SK-N-SH treated with all-trans-retinoic acid at 6 μM for 48 hours (cell line): ENCODE data around the gene ZCCHC3.

Experiments
- ATAC-seq: fragments of 200-7000 bp; cut with Tn5 transposase; 3 replicates; pipeline ENCODE4 v1.9.1; 2020; ENCODE audit warnings: mild to moderate bottlenecking, moderate library complexity
- ARNTL ChIP-seq: fragments of 450-650 bp; formaldehyde crosslinking; IDR thresholded peaks from 2 replicates; pipeline ENCODE4 v1.5.0; 2020; ENCODE audit warnings: low read depth, mild to moderate bottlenecking, moderate library complexity, borderline replicate concordance
- BACH2 ChIP-seq: fragments of 250-450 bp; sonication (Bioruptor Pico); IDR thresholded peaks from 2 replicates; pipeline ENCODE4 v1.9.0; 2021; ENCODE audit warnings: mild to moderate bottlenecking, borderline replicate concordance
- CSDC2 ChIP-seq: fragments of 250-450 bp; sonication (Bioruptor Pico); IDR thresholded peaks from 2 replicates; pipeline ENCODE4 v1.5.0; 2020; ENCODE audit warnings: mild to moderate bottlenecking, moderate library complexity
- GLIS3 ChIP-seq: fragments of 250-450 bp; sonication (Bioruptor Pico); IDR thresholded peaks from 2 replicates; pipeline ENCODE4 v1.5.0; 2020; ENCODE audit warnings: mild to moderate bottlenecking, moderate library complexity
- ISL1 ChIP-seq: fragments of 250-450 bp; sonication (Bioruptor Pico); IDR thresholded peaks from 2 replicates; pipeline ENCODE4 v2.1.2; 2022; ENCODE audit warnings: mild to moderate bottlenecking, moderate library complexity
- OSR1 ChIP-seq: fragments of 250-450 bp; sonication (Bioruptor Pico); IDR thresholded peaks from 2 replicates; pipeline ENCODE4 v1.8.0; 2022; ENCODE audit warnings: moderate library complexity, mild to moderate bottlenecking, inconsistent platforms
- RARB ChIP-seq: fragments of 250-450 bp; sonication (Bioruptor Pico); IDR thresholded peaks from 2 replicates; pipeline ENCODE4 v1.8.0; 2021; ENCODE audit warnings: mild to moderate bottlenecking, moderate library complexity
- SNAI2 ChIP-seq: fragments of 250-450 bp; sonication (Bioruptor Pico); IDR thresholded peaks from 2 replicates; pipeline ENCODE4 v1.5.0; 2020; ENCODE audit warnings: mild to moderate bottlenecking, moderate library complexity
- TCF4 ChIP-seq: fragments of 250-450 bp; sonication (Bioruptor Pico); IDR thresholded peaks from 2 replicates; pipeline ENCODE4 v1.8.0; 2021; ENCODE audit warnings: mild to moderate bottlenecking, moderate library complexity, borderline replicate concordance
- TOX ChIP-seq: fragments of 250-450 bp; sonication (Bioruptor Pico); IDR thresholded peaks from 2 replicates; pipeline ENCODE4 v1.8.0; 2021; ENCODE audit warnings: mild to moderate bottlenecking, moderate library complexity, borderline replicate concordance
- ZFP3 ChIP-seq: fragments of 250-450 bp; sonication (Bioruptor Pico); IDR thresholded peaks from 2 replicates; pipeline ENCODE4 v1.5.0; 2020; ENCODE audit warnings: mild to moderate bottlenecking, moderate library complexity
- ZFP30 ChIP-seq: fragments of 450-650 bp; formaldehyde crosslinking; IDR thresholded peaks from 2 replicates; pipeline ENCODE4 v1.5.0; 2022; ENCODE audit warnings: mild to moderate bottlenecking, moderate library complexity
- ZNF565 ChIP-seq: fragments of 450-650 bp; formaldehyde crosslinking; conservative IDR thresholded peaks from 2 replicates; pipeline ENCODE4 v1.5.0; 2020; ENCODE audit warnings: low read depth, mild to moderate bottlenecking, moderate library complexity
- ZNF8 ChIP-seq: fragments of 450-650 bp; formaldehyde crosslinking; IDR thresholded peaks from 2 replicates; pipeline ENCODE4 v1.5.0; 2020; ENCODE audit warnings: mild to moderate bottlenecking, moderate library complexity
- TF ChIP-seq, protein P1 (sequence below): fragments of 250-450 bp; sonication (Bioruptor Pico); IDR thresholded peaks from 2 replicates; pipeline ENCODE4 v1.5.0; 2020; ENCODE audit warnings: mild to moderate bottlenecking, moderate library complexity
- TF ChIP-seq, protein P2 (sequence below): fragments of 250-450 bp; sonication (Bioruptor Pico); IDR thresholded peaks from 2 replicates; pipeline ENCODE4 v1.8.0; 2021; ENCODE audit warnings: low read depth, mild to moderate bottlenecking, moderate library complexity, borderline replicate concordance
- TF ChIP-seq, protein P3 (sequence below): fragments of 250-450 bp; sonication (Bioruptor Pico); IDR thresholded peaks from 2 replicates; pipeline ENCODE4 v1.8.0; 2020; ENCODE audit warnings: mild to moderate bottlenecking, moderate library complexity, borderline replicate concordance
- TF ChIP-seq, protein P4 (sequence below): fragments of 250-450 bp; sonication (Bioruptor Pico); IDR thresholded peaks from 2 replicates; pipeline ENCODE4 v1.5.1; 2021; ENCODE audit warnings: mild to moderate bottlenecking, moderate library complexity
- TF ChIP-seq, protein P5 (sequence below): fragments of 250-450 bp; sonication (Bioruptor Pico); IDR thresholded peaks from 2 replicates; pipeline ENCODE4 v1.5.1; 2020; ENCODE audit warnings: low read depth, mild to moderate bottlenecking, moderate library complexity

ZCCHC3 gene

DNA sequence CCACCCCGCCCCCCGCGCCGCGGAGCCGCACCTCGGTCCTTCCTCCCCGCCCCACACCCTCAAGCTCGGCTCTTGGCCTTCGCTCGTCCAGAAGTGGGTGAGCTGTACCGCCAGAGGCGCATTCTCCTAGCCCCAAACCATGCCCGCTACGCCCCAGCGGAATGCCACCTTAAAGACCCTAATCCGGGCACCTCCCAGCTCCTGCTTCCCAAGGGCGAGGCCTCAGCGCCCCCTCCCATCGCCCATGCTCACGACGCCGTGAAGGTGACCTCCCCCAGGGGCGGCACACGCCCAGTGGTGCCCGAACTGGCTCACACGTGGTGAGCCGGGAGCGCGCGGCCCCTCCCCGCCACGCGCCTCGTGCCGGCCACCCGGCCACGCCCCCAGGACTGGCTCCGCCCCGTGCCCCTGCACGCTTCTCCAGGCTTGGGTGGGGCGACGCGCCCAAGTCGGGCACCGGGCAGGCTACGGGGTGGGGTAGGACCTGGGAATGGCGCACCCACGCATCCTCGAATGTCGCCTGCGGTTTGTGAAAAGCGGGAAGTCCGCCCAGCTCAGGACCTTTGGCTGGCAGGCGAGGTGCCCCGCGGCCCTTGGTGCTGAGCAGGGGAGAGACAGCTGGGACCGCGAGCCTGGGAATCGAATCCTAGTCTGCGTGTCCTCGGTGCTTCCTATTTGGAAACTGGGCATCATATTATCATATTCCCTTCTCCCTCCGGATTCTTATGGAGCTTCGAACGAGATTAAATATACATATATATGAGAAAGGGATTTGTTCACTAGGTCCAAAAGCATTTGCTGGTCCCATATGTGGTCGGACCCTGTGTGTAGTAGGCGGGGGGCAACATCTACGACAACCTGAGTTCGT, 27.0 kb downstream of the ZCCHC3 start:
- TF ChIP-seq TOX (no peak), SNAI2 (no peak), BACH2 (no peak), ZFP3 (no peak), ZNF8 (no peak), ZNF565 (CRISPR knock-in tag) (no peak), ISL1 (no peak), ZFP30 (CRISPR knock-in tag) (no peak), GLIS3 (CRISPR knock-in tag) (no peak), ARNTL (CRISPR knock-in tag) (peak; percentile 66; the same call in 1 of the 2 replicates)
- TF ChIP-seq, protein P1, sequence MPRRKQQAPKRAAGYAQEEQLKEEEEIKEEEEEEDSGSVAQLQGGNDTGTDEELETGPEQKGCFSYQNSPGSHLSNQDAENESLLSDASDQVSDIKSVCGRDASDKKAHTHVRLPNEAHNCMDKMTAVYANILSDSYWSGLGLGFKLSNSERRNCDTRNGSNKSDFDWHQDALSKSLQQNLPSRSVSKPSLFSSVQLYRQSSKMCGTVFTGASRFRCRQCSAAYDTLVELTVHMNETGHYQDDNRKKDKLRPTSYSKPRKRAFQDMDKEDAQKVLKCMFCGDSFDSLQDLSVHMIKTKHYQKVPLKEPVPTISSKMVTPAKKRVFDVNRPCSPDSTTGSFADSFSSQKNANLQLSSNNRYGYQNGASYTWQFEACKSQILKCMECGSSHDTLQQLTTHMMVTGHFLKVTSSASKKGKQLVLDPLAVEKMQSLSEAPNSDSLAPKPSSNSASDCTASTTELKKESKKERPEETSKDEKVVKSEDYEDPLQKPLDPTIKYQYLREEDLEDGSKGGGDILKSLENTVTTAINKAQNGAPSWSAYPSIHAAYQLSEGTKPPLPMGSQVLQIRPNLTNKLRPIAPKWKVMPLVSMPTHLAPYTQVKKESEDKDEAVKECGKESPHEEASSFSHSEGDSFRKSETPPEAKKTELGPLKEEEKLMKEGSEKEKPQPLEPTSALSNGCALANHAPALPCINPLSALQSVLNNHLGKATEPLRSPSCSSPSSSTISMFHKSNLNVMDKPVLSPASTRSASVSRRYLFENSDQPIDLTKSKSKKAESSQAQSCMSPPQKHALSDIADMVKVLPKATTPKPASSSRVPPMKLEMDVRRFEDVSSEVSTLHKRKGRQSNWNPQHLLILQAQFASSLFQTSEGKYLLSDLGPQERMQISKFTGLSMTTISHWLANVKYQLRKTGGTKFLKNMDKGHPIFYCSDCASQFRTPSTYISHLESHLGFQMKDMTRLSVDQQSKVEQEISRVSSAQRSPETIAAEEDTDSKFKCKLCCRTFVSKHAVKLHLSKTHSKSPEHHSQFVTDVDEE (CRISPR knock-in tag), result 0 out of 2 replicates have a peak, but pooled peaks have one; percentile 6
- TF ChIP-seq, protein P2, sequence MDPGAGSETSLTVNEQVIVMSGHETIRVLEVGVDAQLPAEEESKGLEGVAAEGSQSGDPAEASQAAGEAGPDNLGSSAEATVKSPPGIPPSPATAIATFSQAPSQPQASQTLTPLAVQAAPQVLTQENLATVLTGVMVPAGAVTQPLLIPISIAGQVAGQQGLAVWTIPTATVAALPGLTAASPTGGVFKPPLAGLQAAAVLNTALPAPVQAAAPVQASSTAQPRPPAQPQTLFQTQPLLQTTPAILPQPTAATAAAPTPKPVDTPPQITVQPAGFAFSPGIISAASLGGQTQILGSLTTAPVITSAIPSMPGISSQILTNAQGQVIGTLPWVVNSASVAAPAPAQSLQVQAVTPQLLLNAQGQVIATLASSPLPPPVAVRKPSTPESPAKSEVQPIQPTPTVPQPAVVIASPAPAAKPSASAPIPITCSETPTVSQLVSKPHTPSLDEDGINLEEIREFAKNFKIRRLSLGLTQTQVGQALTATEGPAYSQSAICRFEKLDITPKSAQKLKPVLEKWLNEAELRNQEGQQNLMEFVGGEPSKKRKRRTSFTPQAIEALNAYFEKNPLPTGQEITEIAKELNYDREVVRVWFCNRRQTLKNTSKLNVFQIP, result no peak
- TF ChIP-seq, protein P3, sequence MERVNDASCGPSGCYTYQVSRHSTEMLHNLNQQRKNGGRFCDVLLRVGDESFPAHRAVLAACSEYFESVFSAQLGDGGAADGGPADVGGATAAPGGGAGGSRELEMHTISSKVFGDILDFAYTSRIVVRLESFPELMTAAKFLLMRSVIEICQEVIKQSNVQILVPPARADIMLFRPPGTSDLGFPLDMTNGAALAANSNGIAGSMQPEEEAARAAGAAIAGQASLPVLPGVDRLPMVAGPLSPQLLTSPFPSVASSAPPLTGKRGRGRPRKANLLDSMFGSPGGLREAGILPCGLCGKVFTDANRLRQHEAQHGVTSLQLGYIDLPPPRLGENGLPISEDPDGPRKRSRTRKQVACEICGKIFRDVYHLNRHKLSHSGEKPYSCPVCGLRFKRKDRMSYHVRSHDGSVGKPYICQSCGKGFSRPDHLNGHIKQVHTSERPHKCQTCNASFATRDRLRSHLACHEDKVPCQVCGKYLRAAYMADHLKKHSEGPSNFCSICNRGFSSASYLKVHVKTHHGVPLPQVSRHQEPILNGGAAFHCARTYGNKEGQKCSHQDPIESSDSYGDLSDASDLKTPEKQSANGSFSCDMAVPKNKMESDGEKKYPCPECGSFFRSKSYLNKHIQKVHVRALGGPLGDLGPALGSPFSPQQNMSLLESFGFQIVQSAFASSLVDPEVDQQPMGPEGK (CRISPR knock-in tag), result no peak
- ATAC-seq, result peak; percentile 75

DNA sequence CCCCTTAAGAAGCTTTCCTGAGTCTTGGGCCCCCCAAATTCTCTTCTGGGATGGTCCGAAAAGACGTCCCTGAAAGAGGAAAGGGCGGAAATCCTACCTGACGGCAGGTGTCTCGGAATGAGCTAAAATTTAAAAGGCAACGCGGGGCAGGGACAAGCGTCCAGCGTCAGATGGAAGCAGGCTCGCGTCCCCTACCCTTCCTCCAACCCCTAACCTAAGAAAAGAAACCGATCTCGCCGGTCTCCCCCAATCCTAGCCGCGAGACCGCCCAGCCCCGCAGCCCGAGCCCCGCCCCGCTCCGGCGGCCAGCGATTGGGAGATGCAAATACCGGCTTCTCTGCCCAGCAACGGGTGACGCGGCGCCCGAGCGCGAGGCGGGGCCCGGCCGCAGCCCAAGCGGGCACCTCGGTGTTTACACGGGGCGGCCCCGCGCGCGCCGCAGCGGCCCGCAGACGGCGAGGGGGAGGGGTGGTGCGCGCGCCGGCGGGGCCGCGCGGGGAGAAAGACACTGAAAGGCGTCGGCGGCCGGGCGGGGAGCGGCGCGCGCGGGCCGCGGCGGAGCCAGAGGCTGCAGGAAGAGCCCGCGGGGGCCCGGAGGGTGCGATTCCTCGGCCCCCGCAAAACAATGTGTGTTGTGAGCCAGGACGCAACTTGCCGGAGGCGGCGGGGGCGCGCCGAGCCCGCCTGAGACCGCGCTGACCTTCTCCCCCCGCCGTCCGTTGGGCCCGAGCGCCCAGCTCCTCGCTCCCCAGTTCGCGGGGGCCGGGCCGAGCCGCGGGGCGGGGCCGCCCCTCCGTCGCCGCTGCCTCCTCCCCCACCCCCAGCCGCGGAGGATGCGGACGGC, 27.9 kb downstream of the ZCCHC3 start, which contains the start of gene SOX12:
Gene SOX12 (plus strand): TSS at position 508 of the 844 bp plus-strand sequence. CDS start 373 bp downstream, outside the sequence.
- peak; percentile 72 for ATAC-seq
- peak; percentile 11; the same call in 1 of the 2 replicates for TF ChIP-seq ZFP30 (CRISPR knock-in tag)
- TF ChIP-seq, protein P4, sequence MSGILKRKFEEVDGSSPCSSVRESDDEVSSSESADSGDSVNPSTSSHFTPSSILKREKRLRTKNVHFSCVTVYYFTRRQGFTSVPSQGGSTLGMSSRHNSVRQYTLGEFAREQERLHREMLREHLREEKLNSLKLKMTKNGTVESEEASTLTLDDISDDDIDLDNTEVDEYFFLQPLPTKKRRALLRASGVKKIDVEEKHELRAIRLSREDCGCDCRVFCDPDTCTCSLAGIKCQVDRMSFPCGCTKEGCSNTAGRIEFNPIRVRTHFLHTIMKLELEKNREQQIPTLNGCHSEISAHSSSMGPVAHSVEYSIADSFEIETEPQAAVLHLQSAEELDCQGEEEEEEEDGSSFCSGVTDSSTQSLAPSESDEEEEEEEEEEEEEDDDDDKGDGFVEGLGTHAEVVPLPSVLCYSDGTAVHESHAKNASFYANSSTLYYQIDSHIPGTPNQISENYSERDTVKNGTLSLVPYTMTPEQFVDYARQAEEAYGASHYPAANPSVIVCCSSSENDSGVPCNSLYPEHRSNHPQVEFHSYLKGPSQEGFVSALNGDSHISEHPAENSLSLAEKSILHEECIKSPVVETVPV (CRISPR knock-in tag), result no peak
- no peak for TF ChIP-seq ARNTL (CRISPR knock-in tag)
- TF ChIP-seq GLIS3 (CRISPR knock-in tag), result no peak
- TF ChIP-seq, protein P1 (CRISPR knock-in tag), result peak; percentile 56; the same call in 1 of the 2 replicates
- no peak for TF ChIP-seq TOX
- TF ChIP-seq TCF4 (CRISPR knock-in tag), result no peak
- TF ChIP-seq SNAI2, result 0 out of 2 replicates have a peak, but pooled peaks have one; percentile 73
- TF ChIP-seq CSDC2, result peak; percentile 67; the same call in 1 of the 2 replicates
- no peak for TF ChIP-seq ZFP3
- no peak for TF ChIP-seq RARB (CRISPR knock-in tag)
- TF ChIP-seq, protein P5, sequence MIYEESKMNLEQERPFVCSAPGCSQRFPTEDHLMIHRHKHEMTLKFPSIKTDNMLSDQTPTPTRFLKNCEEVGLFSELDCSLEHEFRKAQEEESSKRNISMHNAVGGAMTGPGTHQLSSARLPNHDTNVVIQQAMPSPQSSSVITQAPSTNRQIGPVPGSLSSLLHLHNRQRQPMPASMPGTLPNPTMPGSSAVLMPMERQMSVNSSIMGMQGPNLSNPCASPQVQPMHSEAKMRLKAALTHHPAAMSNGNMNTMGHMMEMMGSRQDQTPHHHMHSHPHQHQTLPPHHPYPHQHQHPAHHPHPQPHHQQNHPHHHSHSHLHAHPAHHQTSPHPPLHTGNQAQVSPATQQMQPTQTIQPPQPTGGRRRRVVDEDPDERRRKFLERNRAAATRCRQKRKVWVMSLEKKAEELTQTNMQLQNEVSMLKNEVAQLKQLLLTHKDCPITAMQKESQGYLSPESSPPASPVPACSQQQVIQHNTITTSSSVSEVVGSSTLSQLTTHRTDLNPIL (CRISPR knock-in tag), result no peak
- TF ChIP-seq OSR1, result no peak
- TF ChIP-seq ZNF8, result no peak
